Measurements from ENCODE around the gene SMCHD1. TPM values are rescaled to one million over a fixed set of nuclear protein-coding genes. Genes with fewer than 3 reads are reported as not detected.

SMCHD1 gene
- total RNA-seq, 2 experiments from 2014 or later: 357 to 359 TPM

- Mint-ChIP-seq H3K4me1 (ENCODE audit: low read depth) (peaks cover 35% of the 10 kb centered on the region), H3K27ac (no peak overlapping the region), H3K36me3 (ENCODE audit: low read depth) (peaks cover 17% of the 10 kb centered on the region), H3K27me3 (no peaks in the 10 kb centered on the region), H3K9me3 (no peaks in the 10 kb centered on the region), H3K4me3 (no peak overlapping the region)
- intact Hi-C loops (cut with DNase I, micrococcal nuclease): loop anchor here in 1 of 2 experiments (1.0 kb wide), 1 partner anchor 12 kb away; no protein-coding TSS in a partner anchor
- H3K4me3 ChIP-seq (ENCODE audit: low read length): no peak overlapping the region
- ATAC-seq (ENCODE audit: poor library complexity) (no peak), DNase-seq (no peak)
- H3K4me1 ChIP-seq (ENCODE audit: insufficient read depth, low read length): no peaks in the 10 kb centered on the region
- no peak for TF ChIP-seq CTCF (IDR thresholded peaks at IDR 0.05)
- ChIA-PET CTCF (interaction anchor here (0.5 kb wide), 1 partner anchor 44 kb away, joined by 3 read pairs; no protein-coding TSS in a partner anchor), POLR2A (interaction anchor here (12.3 kb wide), 1 partner anchor 27 kb away, joined by 250 read pairs; no protein-coding TSS in a partner anchor)
- H3K27ac ChIP-seq (ENCODE audit: low read depth in 1 of 2, low read length in 2 of 2): no peak overlapping the region
- peaks cover 0 to 6% of the 10 kb centered on the region in 2 experiments for H3K9me3 ChIP-seq (ENCODE audit: control insufficient read depth in 1 of 2, insufficient read depth in 1 of 2, low read length in 2 of 2)
- H3K36me3 ChIP-seq (ENCODE audit: insufficient read depth, low read length): no peaks in the 10 kb centered on the region
- no peaks in the 10 kb centered on the region for H3K27me3 ChIP-seq (ENCODE audit: control insufficient read depth in 1 of 2, insufficient read depth in 2 of 2, low read length in 2 of 2)
Measured at GRCh38 chr18:2610549-2610948, 45.0 kb upstream of the SMCHD1 start.

GRCh38 chr18:2612996-2613395 lies 42.5 kb upstream of the SMCHD1 start:
- Histone ChIP-seq H3K27ac (ENCODE audit: low read depth in 1 of 2, low read length in 2 of 2) (no peak overlapping the region), H3K36me3 (ENCODE audit: insufficient read depth, low read length) (no peaks in the 10 kb centered on the region), H3K4me3 (ENCODE audit: low read length) (no peak overlapping the region), H3K4me1 (ENCODE audit: insufficient read depth, low read length) (no peaks in the 10 kb centered on the region), H3K27me3 (ENCODE audit: control insufficient read depth in 1 of 2, insufficient read depth in 2 of 2, low read length in 2 of 2) (no peaks in the 10 kb centered on the region), H3K9me3 (ENCODE audit: control insufficient read depth in 1 of 2, insufficient read depth in 1 of 2, low read length in 2 of 2) (peaks cover 0 to 6% of the 10 kb centered on the region in 2 experiments)
- no peaks in the 10 kb centered on the region for H3K27me3 Mint-ChIP-seq
- intact Hi-C loops (cut with DNase I, micrococcal nuclease): no loop called here
- peaks cover 19% of the 10 kb centered on the region for H3K4me1 Mint-ChIP-seq (ENCODE audit: low read depth)
- POLR2A ChIA-PET: interaction anchor here (1.8 to 12.3 kb wide), 2 partner anchors 24 to 43 kb away, joined by 8 to 250 read pairs; partner anchors contain the start of gene SMCHD1
- H3K36me3 Mint-ChIP-seq (ENCODE audit: low read depth): peaks cover 17% of the 10 kb centered on the region
- TF ChIP-seq CTCF (IDR thresholded peaks at IDR 0.05): no peak
- H3K4me3 Mint-ChIP-seq: no peak overlapping the region
- H3K27ac Mint-ChIP-seq: no peak overlapping the region
- ATAC-seq (ENCODE audit: poor library complexity): no peak
- no peak for DNase-seq
- no peaks in the 10 kb centered on the region for H3K9me3 Mint-ChIP-seq
- CTCF ChIA-PET: no interaction called here

- ChIA-PET POLR2A (interaction anchor here (1.1 to 1.5 kb wide), 2 partner anchors 19 to 38 kb away, joined by 3 to 5 read pairs; partner anchors contain the start of gene SMCHD1), CTCF (no interaction called here)
- H3K27me3 Mint-ChIP-seq: no peaks in the 10 kb centered on the region
- no peak overlapping the region for H3K4me3 Mint-ChIP-seq
- H3K4me1 Mint-ChIP-seq (ENCODE audit: low read depth): peaks cover 5% of the 10 kb centered on the region
- TF ChIP-seq CTCF (IDR thresholded peaks at IDR 0.05): no peak
- H3K36me3 Mint-ChIP-seq (ENCODE audit: low read depth): peaks cover 17% of the 10 kb centered on the region
- H3K27ac Mint-ChIP-seq: no peak overlapping the region
- Histone ChIP-seq H3K27ac (ENCODE audit: low read depth in 1 of 2, low read length in 2 of 2) (no peak overlapping the region), H3K36me3 (ENCODE audit: insufficient read depth, low read length) (no peaks in the 10 kb centered on the region), H3K4me3 (ENCODE audit: low read length) (no peak overlapping the region), H3K9me3 (ENCODE audit: control insufficient read depth in 1 of 2, insufficient read depth in 1 of 2, low read length in 2 of 2) (peaks cover 0 to 6% of the 10 kb centered on the region in 2 experiments), H3K4me1 (ENCODE audit: insufficient read depth, low read length) (no peaks in the 10 kb centered on the region), H3K27me3 (ENCODE audit: control insufficient read depth in 1 of 2, insufficient read depth in 2 of 2, low read length in 2 of 2) (no peaks in the 10 kb centered on the region)
- no peak for ATAC-seq (ENCODE audit: poor library complexity)
- DNase-seq: no peak
- H3K9me3 Mint-ChIP-seq: no peaks in the 10 kb centered on the region
- intact Hi-C loops (cut with DNase I, micrococcal nuclease): no loop called here
Measured at GRCh38 chr18:2617401-2617998, 38.0 kb upstream of the SMCHD1 start.
